Peyer's patch (tissue), 4 donors: ENCODE results near the gene NCAPG.

Experiments
- CTCF ChIP-seq, 6 experiments: fragments of 450-650 bp in 4 of 6; fragments of 200-600 bp in 2 of 6; sonication (generic) in 1 of 6; IDR thresholded peaks; one replicate each; pipeline ENCODE4 v1.5.1; 2017 to 2019; ENCODE audit warnings: antibody characterized with exemption in 6 of 6, mild to moderate bottlenecking in 3 of 6, moderate library complexity in 1 of 6
- POLR2A ChIP-seq, 2 donors: fragments of 450-650 bp; IDR thresholded peaks; one replicate each; pipeline ENCODE4 v1.5.1; 2017; ENCODE audit warnings: antibody characterized with exemption in 2 of 2, mild to moderate bottlenecking in 2 of 2, moderate library complexity in 2 of 2

GRCh38 chr4:17770845-17771244 lies 39.9 kb upstream of the NCAPG start:
- TF ChIP-seq CTCF (IDR thresholded peaks at IDR 0.05) = no peak
- TF ChIP-seq POLR2A (IDR thresholded peaks at IDR 0.05) = no peak
